Right forelimb (tissue), 1 donor: ENCODE measurements around the gene SMPD4.
"Not testable (repeated sequence)": the region's sequence is repeated elsewhere in the genome, so short reads cannot be mapped to it uniquely, and the experiment has no call there.

Source experiments
- DNase-seq: peaks from one replicate; pipeline ENCODE4 v3.0.0-alpha.2; 2018

The SMPD4 gene

DNA sequence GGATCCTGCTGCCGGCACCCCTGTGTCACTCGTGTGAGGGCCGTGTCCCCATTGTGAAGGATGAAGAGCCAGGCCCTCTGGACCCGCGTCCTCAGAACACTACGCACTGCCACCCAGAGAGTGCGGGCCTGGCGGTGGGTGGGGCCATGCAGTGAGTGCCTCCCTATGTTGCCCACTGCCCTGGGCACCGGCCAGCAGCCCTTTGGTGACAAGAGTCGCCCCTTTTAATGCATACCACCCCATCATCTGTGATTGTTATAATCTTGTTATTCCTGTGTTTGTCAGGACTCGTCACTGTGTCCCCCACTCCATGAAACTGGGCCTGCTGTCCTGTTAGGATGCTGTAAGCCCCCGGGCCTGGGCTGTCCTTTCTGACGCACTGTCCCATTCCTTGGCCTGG, 43.1 kb downstream of the SMPD4 start:
- DNase-seq, result not testable (repeated sequence)

DNA sequence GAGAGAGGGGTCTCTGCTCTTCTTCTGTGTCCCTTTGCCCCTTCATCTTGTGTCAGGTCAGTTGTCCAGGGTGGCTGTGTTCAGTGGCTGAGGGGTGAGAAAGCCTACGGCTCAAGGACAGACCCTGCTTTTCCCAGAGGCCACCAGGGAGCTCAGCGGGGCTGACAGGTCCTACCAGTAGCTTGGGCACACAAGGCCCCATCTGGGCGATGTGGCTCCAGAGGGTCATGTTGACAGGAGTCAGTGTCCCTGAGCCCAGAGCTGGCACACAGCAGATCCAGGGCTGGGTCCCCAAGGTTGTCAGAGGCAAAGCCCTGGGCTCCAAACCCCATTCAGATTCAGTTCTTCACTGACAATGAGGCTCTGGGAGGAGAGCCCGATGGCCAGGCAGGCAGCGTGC, 44.3 kb downstream of the SMPD4 start:
- not testable (repeated sequence) for DNase-seq

DNA sequence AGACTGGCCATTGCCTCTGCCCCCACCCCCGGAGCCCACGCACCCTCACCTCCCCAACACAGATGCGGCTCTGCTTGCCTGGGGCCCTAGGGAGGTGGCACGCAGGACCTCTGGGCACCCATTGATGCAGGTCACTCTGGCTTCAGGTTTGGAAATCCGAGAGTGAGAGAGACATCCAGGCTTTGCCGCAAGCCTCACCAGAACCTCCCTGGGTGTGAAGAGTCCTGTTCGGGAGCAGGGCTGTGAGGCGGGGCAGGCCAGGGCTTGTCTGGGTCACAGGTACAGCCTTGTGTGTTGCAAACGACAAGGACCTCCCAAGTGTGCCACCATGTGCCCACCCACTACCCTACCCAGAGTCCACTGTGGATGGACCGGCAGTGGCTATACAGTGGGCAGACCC, 44.9 kb downstream of the SMPD4 start:
- DNase-seq, result not testable (repeated sequence)

DNA sequence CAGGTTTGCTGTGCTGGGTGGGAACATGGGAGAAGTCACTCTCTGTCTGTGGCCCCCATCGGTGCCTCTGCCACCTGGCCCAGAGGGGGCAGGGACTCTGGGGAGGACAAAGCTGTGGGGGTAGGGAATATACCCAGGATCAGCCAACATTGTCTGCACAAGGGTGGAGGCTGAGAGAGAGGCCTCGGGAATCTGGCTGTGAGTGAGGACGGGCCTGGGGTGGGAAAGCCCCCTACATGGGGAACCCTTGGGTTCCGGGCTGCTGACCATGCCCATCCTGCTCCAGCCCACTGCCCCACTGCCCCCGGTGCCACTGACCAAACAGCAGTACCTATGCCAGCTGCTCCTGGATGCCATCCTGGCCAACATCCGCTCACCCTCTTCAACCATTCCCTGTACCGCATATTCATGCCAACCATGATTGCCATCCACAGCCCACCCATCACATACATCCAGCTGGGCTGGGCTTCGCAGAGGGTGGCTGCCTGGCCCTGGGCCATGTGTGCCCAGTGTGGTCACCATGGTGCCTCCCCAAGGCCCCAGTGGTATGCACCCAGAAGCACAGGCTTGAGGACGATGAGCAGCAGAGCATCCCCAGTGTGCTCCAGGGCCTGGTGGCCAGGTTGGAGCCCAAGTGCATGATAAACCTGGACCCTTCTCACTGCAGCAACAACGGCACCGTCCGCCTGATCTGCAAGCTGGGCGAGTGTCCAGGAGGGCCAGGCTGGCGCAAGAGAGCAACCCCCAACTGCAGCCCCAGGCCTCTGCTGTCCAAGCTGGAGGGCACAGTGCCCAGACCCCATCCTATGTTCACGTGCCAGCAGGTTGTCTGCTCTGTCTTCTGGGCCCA, 45.5 kb downstream of the SMPD4 start:
- DNase-seq, result no peak

DNA sequence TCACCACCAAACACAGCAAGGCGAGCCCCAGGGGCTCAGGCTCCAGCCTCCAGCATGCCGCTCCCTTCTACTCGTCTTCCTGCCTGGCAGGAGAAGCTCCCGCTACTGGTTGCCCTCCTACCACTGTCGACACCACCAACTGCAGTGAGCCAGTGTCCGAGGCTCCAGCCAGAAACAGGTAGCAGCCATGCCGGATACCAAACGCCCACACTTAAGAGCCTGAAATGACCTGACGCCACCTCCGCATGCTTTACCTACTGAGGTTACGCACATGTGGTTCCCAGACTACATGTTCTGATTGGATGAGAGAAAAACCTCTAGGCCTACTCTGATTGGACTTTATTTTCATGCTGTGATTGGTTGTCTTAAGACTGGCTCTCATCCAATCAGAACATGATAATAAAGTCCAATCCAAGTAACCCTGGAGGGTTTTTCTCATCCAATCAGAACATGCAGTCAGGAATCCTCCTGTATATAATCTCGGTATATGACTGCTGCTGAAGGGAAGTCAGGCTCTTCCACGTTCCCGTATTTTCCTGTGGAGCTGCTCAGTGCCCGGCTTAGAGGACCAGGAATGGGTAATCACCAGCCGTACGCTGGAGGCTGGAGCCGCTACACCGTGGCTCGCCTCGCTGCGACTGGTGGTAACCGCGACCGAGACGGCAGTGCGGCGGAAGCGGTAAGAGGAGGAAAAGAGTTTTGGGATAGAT, 52.1 kb downstream of the SMPD4 start, which contains the start of gene POTEF:
POTEF (minus strand) TSS at position 103 of the 710 bp plus-strand sequence. CDS start 8,707 bp downstream, outside the sequence.
- DNase-seq, result not testable (repeated sequence)

DNA sequence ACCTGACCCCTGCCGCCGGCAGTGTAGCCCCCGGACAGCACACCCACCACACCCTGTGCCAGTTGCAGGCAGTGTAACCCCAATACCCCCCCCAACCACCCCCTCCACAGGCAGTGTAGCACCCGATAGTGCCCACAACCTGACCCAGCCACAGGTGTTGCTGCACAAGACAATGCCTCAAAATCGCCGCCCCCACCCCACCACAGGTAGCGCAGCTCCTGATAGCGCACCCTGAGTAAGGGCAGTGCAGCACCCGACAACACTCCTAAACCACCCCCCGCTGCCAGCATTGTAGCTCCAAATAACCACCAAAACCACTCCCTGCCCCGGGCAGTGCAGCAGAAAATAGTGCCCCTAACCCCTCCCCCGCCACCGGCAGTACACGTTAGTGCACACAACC, 52.9 kb downstream of the SMPD4 start:
- DNase-seq, result not testable (repeated sequence)

DNA sequence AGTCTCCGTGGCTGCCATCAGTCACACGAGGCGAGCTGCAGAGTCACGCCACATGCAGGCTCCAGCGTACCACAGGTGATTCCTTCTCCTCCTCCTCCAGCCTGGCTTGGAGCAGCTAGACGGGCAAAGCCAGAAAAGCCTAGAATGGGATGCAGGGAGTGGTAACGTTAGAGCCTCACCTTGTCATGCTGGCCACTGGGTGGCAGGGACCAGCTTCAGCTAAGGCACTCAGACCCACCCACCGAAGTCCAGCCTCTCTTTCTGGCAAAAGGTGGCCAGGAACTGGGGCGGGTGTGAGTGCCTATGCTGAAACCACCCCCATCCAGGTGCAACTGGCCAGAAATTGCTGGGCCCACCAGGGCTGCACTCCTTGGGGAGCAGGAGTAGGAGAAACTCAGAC, 53.7 kb downstream of the SMPD4 start:
- not testable (repeated sequence) for DNase-seq

DNA sequence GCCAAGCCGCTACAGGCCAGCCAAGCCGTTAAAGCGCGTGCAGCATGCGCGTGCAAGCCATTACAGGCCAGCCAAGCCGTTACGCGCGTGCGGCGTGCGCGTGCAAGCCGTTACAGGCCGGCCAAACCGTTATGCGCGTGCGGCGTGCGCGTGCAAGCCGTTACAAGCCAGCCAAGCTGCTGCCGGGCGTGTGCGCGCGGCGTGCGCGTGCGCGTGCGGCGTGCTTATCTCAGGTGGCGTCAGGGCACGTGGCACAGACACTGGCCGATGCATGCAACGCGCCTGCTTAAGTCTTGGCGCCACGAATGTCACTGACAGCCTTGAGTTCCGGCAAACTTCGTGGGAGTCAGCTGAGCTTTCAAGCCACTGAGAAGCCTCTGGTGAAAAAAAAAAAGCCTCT, 60.5 kb downstream of the SMPD4 start:
- not testable (repeated sequence) for DNase-seq

DNA sequence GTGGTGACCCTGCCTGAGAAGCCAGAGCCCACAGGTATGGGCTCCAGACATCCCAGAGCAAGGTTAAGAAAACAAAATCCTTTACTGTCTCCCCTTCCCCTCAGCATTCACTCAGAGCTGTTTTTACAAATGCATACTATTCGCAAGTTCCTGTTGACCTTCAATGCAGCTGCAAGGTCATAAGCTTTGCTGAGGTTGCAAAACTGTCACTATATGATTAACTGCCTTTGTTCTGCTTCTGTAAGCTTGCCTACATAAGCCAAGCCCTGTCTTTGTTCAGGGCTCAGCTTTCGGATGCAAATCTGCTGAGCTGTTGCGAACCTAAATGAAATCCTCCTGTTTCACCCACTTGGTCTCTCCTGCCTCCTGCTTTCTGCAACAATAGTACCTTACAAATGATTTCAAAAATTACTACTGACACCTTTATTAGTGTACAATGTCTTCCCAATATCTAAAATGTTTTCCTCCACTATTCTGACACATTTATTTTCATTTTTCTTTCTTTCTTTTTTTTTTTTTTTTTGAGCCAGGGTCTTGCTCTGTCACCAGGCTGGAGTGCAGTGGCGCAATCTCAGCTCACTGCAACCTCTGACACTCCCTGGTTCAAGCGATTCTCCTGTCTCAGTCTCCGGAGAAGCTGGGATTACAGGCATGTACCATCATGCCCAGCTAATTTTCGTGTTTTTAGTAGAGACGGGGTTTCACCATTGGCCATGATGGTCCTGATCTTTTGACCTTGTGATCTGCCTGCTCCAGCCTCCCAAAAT, 78.6 kb downstream of the SMPD4 start:
- DNase-seq, result not testable (repeated sequence)
